HG03520 (cell line): ENCODE data around the gene PRKCA.

ENCODE experiments used
- ATAC-seq: cut with Tn5 transposase; IDR thresholded peaks from one replicate; pipeline ENCODE4 v1.9.1; 2021; ENCODE audit warnings: mild to moderate bottlenecking, moderate library complexity; ENCODE audit not compliant: unreplicated experiment

The PRKCA gene

GRCh38 chr17:66750116-66750515 is 447.7 kb downstream of the PRKCA start:
- no peak for ATAC-seq

- no peak for ATAC-seq
Measured at GRCh38 chr17:66750781-66751543, 448.5 kb downstream of the PRKCA start.

- ATAC-seq, result no peak
Measured at GRCh38 chr17:66751771-66752170, 449.4 kb downstream of the PRKCA start.

- no peak for ATAC-seq
Measured at GRCh38 chr17:66752411-66752810, 450.0 kb downstream of the PRKCA start.

GRCh38 chr17:66753126-66753920 is 450.9 kb downstream of the PRKCA start:
- no peak for ATAC-seq

GRCh38 chr17:66755101-66755943 is 452.9 kb downstream of the PRKCA start:
- no peak for ATAC-seq

- no peak for ATAC-seq
Measured at GRCh38 chr17:66755944-66756290, 453.5 kb downstream of the PRKCA start.

- no peak for ATAC-seq
Measured at GRCh38 chr17:66760324-66760723, 457.9 kb downstream of the PRKCA start.

GRCh38 chr17:66762276-66762675 is 459.9 kb downstream of the PRKCA start:
- no peak for ATAC-seq

- no peak for ATAC-seq
Measured at GRCh38 chr17:66763056-66763455, 460.6 kb downstream of the PRKCA start.

GRCh38 chr17:66764506-66764905 is 462.1 kb downstream of the PRKCA start:
- no peak for ATAC-seq

GRCh38 chr17:66767154-66767933 is 464.9 kb downstream of the PRKCA start:
- ATAC-seq, result no peak

GRCh38 chr17:66769911-66770310 is 467.5 kb downstream of the PRKCA start:
- ATAC-seq, result no peak

- ATAC-seq, result no peak
Measured at GRCh38 chr17:66772148-66772812, 469.9 kb downstream of the PRKCA start.

- ATAC-seq, result no peak
Measured at GRCh38 chr17:66775271-66775670, 472.9 kb downstream of the PRKCA start.

- ATAC-seq, result no peak
Measured at GRCh38 chr17:66775881-66776400, 473.5 kb downstream of the PRKCA start.

- ATAC-seq, result no peak
Measured at GRCh38 chr17:66776999-66777688, 474.7 kb downstream of the PRKCA start.

- ATAC-seq, result no peak
Measured at GRCh38 chr17:66777689-66778225, 475.3 kb downstream of the PRKCA start.
